GM23338 (cell line): ENCODE measurements around the gene AFTPH. TPM values are rescaled to one million over a fixed set of nuclear protein-coding genes. Genes with fewer than 3 reads are reported as not detected.

Experiments
- ATAC-seq: fragments of 200-7000 bp; cut with Tn5 transposase; 3 replicates; pipeline ENCODE4 v1.9.1; 2020
- DNase-seq: peaks from one replicate; pipeline ENCODE4 v3.0.0-alpha.2; 2015; ENCODE audit warnings: low spot score
- H2AFZ ChIP-seq: fragments of 200-600 bp; sonication (generic); 2 replicates; pipeline ENCODE4 v1.8.0; 2016; ENCODE audit warnings: antibody characterized with exemption, mild to moderate bottlenecking, moderate library complexity
- H3F3A ChIP-seq: fragments of 200-600 bp; sonication (generic); replicated peaks from 2 replicates; pipeline ENCODE4 v1.8.0; 2017; ENCODE audit warnings: antibody characterized with exemption, mixed run types, low read depth
- H3K27ac ChIP-seq: fragments of 200-600 bp; sonication (generic); 2 replicates; pipeline ENCODE4 v1.6.1; 2016; ENCODE audit warnings: low read depth
- H3K27me3 ChIP-seq: fragments of 200-600 bp; sonication (generic); 2 replicates; pipeline ENCODE4 v1.8.0; 2016; ENCODE audit warnings: mild to moderate bottlenecking, mixed run types, moderate library complexity; ENCODE audit not compliant: insufficient read depth
- H3K36me3 ChIP-seq: fragments of 200-600 bp; sonication (generic); 2 replicates; pipeline ENCODE4 v1.8.0; 2016; ENCODE audit warnings: mild to moderate bottlenecking; ENCODE audit not compliant: insufficient read depth
- H3K4me1 ChIP-seq: fragments of 200-600 bp; sonication (generic); 2 replicates; pipeline ENCODE4 v1.8.0; 2016; ENCODE audit warnings: mild to moderate bottlenecking, moderate library complexity; ENCODE audit not compliant: insufficient read depth
- H3K4me2 ChIP-seq: fragments of 200-600 bp; sonication (generic); 2 replicates; pipeline ENCODE4 v1.7.1; 2017; ENCODE audit warnings: mixed run types
- H3K4me3 ChIP-seq: fragments of 200-600 bp; sonication (generic); 2 replicates; pipeline ENCODE4 v1.6.1; 2016; ENCODE audit warnings: mixed run types
- H3K79me2 ChIP-seq: fragments of 200-600 bp; sonication (generic); replicated peaks from 2 replicates; pipeline ENCODE4 v1.8.0; 2017; ENCODE audit warnings: mild to moderate bottlenecking; ENCODE audit not compliant: insufficient read depth
- H3K9me2 ChIP-seq: fragments of 200-600 bp; sonication (generic); 2 replicates; pipeline ENCODE4 v1.8.0; 2017; ENCODE audit not compliant: insufficient read depth
- H4K20me1 ChIP-seq: fragments of 200-600 bp; sonication (generic); replicated peaks from 2 replicates; pipeline ENCODE4 v1.8.0; 2017; ENCODE audit warnings: mild to moderate bottlenecking; ENCODE audit not compliant: insufficient read depth
- H3K27ac Mint-ChIP-seq: 2 replicates; pipeline ENCODE4 v1.8.0; 2020; ENCODE audit warnings: inconsistent platforms, mild to moderate bottlenecking, moderate library complexity, mixed read lengths
- H3K27me3 Mint-ChIP-seq: 3 replicates; pipeline ENCODE4 v1.8.0; 2022; ENCODE audit warnings: low read depth, mild to moderate bottlenecking, moderate library complexity, mixed read lengths, inconsistent platforms; ENCODE audit not compliant: insufficient read depth, poor library complexity
- H3K36me3 Mint-ChIP-seq: 3 replicates; pipeline ENCODE4 v1.8.0; 2021; ENCODE audit warnings: low read depth, mild to moderate bottlenecking, inconsistent platforms, moderate library complexity, mixed read lengths
- H3K4me1 Mint-ChIP-seq: 3 replicates; pipeline ENCODE4 v1.8.0; 2020; ENCODE audit warnings: mild to moderate bottlenecking, inconsistent platforms, mixed read lengths
- H3K4me3 Mint-ChIP-seq: 3 replicates; pipeline ENCODE4 v1.8.0; 2021; ENCODE audit warnings: moderate library complexity, mild to moderate bottlenecking, inconsistent platforms, mixed read lengths
- H3K9me3 Mint-ChIP-seq: 3 replicates; pipeline ENCODE4 v1.8.0; 2020; ENCODE audit warnings: moderate library complexity, mild to moderate bottlenecking, inconsistent platforms, mixed read lengths
- CREB1 ChIP-seq: fragments of 250-450 bp; sonication (Bioruptor Pico); IDR thresholded peaks from 2 replicates; pipeline ENCODE4 v1.5.0; 2020; ENCODE audit warnings: low read depth, mild to moderate bottlenecking, moderate library complexity
- EZH2 ChIP-seq: fragments of 200-600 bp; sonication (generic); IDR thresholded peaks from one replicate; pipeline ENCODE4 v1.8.0; 2017; ENCODE audit warnings: antibody characterized with exemption, mild to moderate bottlenecking, low read depth; ENCODE audit not compliant: unreplicated experiment
- EZH2phosphoT487 ChIP-seq: fragments of 200-600 bp; sonication (generic); IDR thresholded peaks from one replicate; pipeline ENCODE4 v1.8.1; 2018; ENCODE audit warnings: antibody characterized with exemption; ENCODE audit not compliant: unreplicated experiment
- NANOG ChIP-seq: IDR thresholded peaks from 2 replicates; pipeline ENCODE4 v1.6.1; 2016; ENCODE audit warnings: antibody characterized with exemption, borderline replicate concordance
- POLR2AphosphoS5 ChIP-seq: IDR thresholded peaks from 2 replicates; pipeline ENCODE4 v1.6.1; 2016; ENCODE audit warnings: antibody characterized with exemption, low read depth
- STAT1 ChIP-seq: IDR thresholded peaks from one replicate; pipeline ENCODE4 v1.6.1; 2016; ENCODE audit warnings: antibody characterized with exemption; ENCODE audit not compliant: unreplicated experiment
- polyA plus RNA-seq: library from polyadenylated mRNA; unstranded; fragments of >200 nt; fragmentation: Nextera tagmentation; extraction: Ambion mirVana; gene quantifications from 2 replicates; pipeline ENCODE4 v1.2.1, GENCODE V29; 2016
- total RNA-seq: library from RNA; depleted of rRNA; stranded (reverse); fragments of >200 nt; shearing (Covaris generic); gene quantifications from 2 replicates; pipeline ENCODE4 v1.2.3, GENCODE V29; 2014
- TF ChIP-seq, protein P1 (sequence below), 2 experiments: fragments of 200-600 bp in 1 of 2; sonication (generic) in 1 of 2; conservative IDR thresholded peaks; 2 replicates each; pipeline versions ENCODE4 v1.5.1 to v1.6.1; 2016 to 2017; ENCODE audit warnings: antibody characterized with exemption in 2 of 2, low read depth in 2 of 2, mild to moderate bottlenecking in 2 of 2, moderate library complexity in 1 of 2
- TF ChIP-seq, protein P2 (sequence below): IDR thresholded peaks from one replicate; pipeline ENCODE4 v1.6.1; 2018; ENCODE audit warnings: antibody characterized with exemption; ENCODE audit not compliant: unreplicated experiment
- TF ChIP-seq, protein P3 (sequence below): IDR thresholded peaks from 2 replicates; pipeline ENCODE4 v1.6.1; 2016; ENCODE audit warnings: antibody characterized with exemption

Gene AFTPH
- total and polyA plus RNA-seq, 2 experiments from 2014 or later = 14.9 to 20.6 TPM

DNA sequence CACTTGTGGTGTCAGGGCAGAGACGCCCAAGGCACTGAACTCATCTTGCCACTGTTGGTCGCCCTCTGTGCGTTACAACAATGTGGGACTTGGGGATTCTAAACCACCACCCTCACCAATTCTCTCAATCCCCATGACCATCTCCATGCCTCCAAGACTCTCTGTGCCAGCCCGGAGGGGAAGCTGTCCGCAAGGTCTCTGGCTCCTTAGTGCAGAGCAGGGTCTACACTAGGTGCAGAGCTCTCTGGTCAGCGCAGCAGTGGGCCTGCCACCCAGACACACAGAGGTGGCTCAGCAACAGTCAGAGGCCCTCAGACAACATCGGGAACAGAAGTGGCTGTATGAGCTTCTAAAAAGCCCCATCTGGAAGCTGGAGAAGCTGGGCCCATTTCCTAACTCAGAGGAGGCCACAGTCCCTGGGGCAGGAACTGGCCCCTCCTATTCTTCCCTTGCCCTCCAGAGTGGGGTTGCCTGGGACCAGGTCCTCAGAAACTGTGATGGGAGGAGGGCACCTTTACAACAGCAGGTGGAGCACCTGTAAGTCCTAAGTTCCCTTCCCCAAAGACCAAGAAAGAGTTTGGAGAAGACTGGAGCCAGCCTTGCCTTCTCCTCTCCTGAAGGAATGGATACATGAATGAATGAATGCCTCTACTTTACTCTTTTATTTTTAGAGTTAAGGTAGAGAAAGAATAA, 91.9 kb downstream of the AFTPH start:
- peaks cover 33% of the 10 kb centered on the region for H3K4me1 Mint-ChIP-seq
- Histone ChIP-seq H3K9me2 (no peaks in the 10 kb centered on the region), H3K4me3 (no peak overlapping the region), H3K4me1 (peaks cover 22% of the 10 kb centered on the region), H3K36me3 (no peaks in the 10 kb centered on the region), H3K79me2 (no peaks in the 10 kb centered on the region), H3K4me2 (no peak overlapping the region), H4K20me1 (no peaks in the 10 kb centered on the region), H3K27ac (no peak overlapping the region), H3F3A (no peaks in the 10 kb centered on the region), H3K27me3 (no peaks in the 10 kb centered on the region), H2AFZ (no peak overlapping the region; the same call in 1 of the 2 replicates)
- ATAC-seq (peak; percentile 49; the same call in 2 of the 3 replicates), DNase-seq (no peak)
- no peak overlapping the region for H3K27ac Mint-ChIP-seq
- H3K27me3 Mint-ChIP-seq = peaks cover 7% of the 10 kb centered on the region
- H3K4me3 Mint-ChIP-seq = no peak overlapping the region
- H3K9me3 Mint-ChIP-seq = no peaks in the 10 kb centered on the region
- no peaks in the 10 kb centered on the region for H3K36me3 Mint-ChIP-seq
- TF ChIP-seq EZH2phosphoT487 = no peak
- TF ChIP-seq, protein P1, sequence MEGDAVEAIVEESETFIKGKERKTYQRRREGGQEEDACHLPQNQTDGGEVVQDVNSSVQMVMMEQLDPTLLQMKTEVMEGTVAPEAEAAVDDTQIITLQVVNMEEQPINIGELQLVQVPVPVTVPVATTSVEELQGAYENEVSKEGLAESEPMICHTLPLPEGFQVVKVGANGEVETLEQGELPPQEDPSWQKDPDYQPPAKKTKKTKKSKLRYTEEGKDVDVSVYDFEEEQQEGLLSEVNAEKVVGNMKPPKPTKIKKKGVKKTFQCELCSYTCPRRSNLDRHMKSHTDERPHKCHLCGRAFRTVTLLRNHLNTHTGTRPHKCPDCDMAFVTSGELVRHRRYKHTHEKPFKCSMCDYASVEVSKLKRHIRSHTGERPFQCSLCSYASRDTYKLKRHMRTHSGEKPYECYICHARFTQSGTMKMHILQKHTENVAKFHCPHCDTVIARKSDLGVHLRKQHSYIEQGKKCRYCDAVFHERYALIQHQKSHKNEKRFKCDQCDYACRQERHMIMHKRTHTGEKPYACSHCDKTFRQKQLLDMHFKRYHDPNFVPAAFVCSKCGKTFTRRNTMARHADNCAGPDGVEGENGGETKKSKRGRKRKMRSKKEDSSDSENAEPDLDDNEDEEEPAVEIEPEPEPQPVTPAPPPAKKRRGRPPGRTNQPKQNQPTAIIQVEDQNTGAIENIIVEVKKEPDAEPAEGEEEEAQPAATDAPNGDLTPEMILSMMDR (conservative IDR thresholded peaks at IDR 0.05; ENCODE audit: low read depth in 2 of 2) = peak in 1 of 2 experiments; percentile 33; a peak in 2 of 4 replicates

DNA sequence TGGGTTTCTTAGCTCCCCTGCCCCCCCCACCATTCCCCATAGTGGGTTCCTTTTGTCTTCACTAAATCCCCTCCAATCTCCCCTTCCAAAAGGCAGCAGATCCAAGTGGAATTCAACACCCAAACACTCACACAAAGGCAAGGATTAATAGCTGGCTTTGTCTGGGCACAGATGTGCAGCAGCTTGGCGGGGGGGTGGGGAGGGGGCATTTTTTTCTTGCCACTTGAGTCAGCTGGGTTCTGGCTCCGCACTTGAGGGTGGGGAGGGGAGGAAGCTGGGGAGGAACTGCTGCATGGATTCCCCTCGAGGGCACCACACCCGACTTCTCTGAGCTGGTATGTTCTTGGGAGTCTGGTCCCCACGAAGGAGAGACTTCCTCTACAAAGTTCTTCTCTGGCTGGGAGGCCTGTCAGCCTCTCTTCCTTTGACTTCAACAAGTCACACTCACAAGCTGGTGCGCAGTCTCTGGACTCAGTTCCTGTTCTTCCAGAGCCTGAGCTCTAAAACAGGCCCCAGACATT, 93.6 kb downstream of the AFTPH start:
- no peaks in the 10 kb centered on the region for H3F3A ChIP-seq
- DNase-seq = no peak
- Mint-ChIP-seq H3K27ac (no peak overlapping the region; the same call in 1 of the 2 replicates), H3K9me3 (no peaks in the 10 kb centered on the region), H3K36me3 (no peaks in the 10 kb centered on the region), H3K4me3 (no peak overlapping the region), H3K27me3 (peaks cover 7% of the 10 kb centered on the region), H3K4me1 (peaks cover 42% of the 10 kb centered on the region)
- no peaks in the 10 kb centered on the region for H3K27me3 ChIP-seq
- H3K27ac ChIP-seq = no peak overlapping the region
- TF ChIP-seq NANOG (no peak), STAT1 (no peak), EZH2 (no peak), CREB1 (CRISPR knock-in tag) (no peak), POLR2AphosphoS5 (no peak)
- TF ChIP-seq, protein P2, sequence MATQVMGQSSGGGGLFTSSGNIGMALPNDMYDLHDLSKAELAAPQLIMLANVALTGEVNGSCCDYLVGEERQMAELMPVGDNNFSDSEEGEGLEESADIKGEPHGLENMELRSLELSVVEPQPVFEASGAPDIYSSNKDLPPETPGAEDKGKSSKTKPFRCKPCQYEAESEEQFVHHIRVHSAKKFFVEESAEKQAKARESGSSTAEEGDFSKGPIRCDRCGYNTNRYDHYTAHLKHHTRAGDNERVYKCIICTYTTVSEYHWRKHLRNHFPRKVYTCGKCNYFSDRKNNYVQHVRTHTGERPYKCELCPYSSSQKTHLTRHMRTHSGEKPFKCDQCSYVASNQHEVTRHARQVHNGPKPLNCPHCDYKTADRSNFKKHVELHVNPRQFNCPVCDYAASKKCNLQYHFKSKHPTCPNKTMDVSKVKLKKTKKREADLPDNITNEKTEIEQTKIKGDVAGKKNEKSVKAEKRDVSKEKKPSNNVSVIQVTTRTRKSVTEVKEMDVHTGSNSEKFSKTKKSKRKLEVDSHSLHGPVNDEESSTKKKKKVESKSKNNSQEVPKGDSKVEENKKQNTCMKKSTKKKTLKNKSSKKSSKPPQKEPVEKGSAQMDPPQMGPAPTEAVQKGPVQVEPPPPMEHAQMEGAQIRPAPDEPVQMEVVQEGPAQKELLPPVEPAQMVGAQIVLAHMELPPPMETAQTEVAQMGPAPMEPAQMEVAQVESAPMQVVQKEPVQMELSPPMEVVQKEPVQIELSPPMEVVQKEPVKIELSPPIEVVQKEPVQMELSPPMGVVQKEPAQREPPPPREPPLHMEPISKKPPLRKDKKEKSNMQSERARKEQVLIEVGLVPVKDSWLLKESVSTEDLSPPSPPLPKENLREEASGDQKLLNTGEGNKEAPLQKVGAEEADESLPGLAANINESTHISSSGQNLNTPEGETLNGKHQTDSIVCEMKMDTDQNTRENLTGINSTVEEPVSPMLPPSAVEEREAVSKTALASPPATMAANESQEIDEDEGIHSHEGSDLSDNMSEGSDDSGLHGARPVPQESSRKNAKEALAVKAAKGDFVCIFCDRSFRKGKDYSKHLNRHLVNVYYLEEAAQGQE = no peak
- TF ChIP-seq, protein P3, sequence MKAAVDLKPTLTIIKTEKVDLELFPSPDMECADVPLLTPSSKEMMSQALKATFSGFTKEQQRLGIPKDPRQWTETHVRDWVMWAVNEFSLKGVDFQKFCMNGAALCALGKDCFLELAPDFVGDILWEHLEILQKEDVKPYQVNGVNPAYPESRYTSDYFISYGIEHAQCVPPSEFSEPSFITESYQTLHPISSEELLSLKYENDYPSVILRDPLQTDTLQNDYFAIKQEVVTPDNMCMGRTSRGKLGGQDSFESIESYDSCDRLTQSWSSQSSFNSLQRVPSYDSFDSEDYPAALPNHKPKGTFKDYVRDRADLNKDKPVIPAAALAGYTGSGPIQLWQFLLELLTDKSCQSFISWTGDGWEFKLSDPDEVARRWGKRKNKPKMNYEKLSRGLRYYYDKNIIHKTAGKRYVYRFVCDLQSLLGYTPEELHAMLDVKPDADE = no peak
- H3K9me2 ChIP-seq = no peaks in the 10 kb centered on the region
- H3K4me3 ChIP-seq = no peak overlapping the region
- H3K4me1 ChIP-seq = peaks cover 29% of the 10 kb centered on the region
- no peaks in the 10 kb centered on the region for H3K36me3 ChIP-seq
- no peaks in the 10 kb centered on the region for H3K79me2 ChIP-seq
- ATAC-seq = no peak
- H2AFZ ChIP-seq = 0 out of 2 replicates have a peak overlapping the region, but pooled peaks have one; percentile 14
- H3K4me2 ChIP-seq = no peak overlapping the region
- no peaks in the 10 kb centered on the region for H4K20me1 ChIP-seq
